Measurements from ENCODE around the gene NUBPL.
"Not testable (repeated sequence)": the region's sequence is repeated elsewhere in the genome, so short reads cannot be mapped to it uniquely, and the experiment has no call there.

NUBPL gene

DNA sequence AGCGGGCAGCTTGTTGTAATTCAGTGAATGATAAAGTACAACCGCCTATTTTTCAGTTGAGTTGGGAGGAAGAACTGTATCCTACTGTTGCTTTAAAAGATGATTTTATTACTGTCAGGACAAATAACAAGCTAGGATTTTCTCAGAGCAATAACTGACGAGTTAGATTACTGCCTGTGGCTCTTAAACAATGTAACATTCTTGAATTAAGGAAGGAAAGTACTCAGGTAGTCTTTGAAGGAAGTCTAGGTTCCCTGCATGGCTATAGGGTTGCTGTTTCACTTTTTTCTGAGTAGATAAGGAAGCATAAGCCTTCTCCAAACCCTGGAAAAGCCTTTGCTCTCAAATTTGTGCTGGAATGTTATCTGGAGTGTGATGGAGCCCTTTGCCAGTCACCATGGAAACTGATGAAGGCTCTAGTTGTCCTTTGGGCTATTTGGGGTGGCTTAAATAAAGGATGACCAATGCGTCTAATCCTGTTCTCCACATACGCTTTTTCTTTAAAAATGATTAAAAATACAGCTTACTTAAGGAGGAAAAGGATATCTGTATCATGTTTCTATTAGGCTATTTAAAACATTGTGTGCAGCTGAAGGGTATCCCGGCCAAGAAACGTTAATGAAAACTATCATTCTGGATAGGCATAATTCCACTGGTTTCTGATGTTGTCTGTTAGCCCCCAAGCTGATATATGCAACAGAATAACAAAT lies 17.7 kb downstream of the NUBPL start:
- DNase-seq, result no peak

DNA sequence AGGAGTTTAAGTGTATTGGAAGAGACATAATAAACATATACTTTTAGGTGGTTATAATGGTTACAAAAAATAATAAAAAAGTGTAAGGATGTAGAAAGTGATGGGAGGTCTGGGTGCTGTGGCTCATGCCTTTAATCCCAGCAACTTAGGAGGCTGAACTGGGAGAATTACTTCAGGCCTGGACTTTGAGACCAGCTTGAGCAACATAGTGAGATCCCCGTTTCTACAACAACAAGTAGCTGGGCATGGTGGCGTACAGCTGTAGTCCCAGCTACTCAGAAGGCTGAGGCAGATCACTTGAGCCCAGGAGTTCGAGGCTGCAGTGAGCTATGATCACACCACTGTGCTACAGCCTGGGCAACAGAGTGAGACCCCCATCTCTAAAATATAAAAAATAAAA lies 19.0 kb downstream of the NUBPL start:
- no peak for DNase-seq

DNA sequence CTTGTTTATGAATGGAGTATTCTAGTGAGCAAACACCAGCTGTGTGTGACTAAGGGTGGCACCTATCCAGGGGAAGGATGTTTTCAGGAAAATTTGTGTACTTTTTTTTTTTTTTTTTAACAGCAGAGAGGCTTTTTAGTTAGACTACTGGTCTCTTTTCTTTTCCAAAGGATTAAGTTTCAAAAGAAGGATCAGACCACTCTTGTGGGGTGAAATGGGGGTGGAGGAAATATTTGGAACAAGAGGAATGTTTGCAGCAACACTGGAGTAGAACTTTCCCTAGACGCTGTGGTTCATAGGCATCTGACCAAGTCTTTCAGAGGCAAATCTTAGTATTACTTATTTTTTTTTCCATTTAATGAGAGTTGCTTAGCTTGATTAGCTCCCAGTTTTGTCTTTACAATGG lies 21.1 kb downstream of the NUBPL start:
- DNase-seq, result no peak

DNA sequence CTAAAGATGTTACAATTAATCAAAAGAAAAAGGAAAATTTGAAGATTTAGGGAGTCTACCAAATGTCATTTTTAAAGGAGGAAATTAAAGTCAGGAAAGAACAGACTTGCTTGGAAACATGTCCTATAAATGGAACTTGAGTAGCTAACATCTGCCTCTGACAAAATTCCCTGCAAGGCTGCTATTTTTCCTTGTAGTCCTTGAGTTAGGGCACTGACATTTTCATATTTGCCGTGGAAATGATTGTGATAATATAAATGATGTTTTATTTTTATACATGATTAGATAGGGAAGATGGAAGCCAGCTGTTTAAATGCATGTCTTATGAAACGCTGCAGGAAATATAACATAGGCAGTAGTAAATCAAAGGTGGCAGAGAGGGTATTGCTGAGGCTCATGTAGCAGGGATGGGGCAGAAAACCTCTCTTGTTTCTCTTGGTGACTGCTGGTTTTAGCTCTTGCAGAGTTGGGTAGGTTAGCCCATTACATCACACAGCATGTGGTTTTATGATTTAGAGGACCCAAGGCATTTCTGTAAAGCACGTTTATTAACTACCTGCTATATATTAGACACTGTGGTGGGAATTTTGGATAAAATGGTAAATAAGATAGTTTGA lies 21.7 kb downstream of the NUBPL start:
- no peak for DNase-seq

DNA sequence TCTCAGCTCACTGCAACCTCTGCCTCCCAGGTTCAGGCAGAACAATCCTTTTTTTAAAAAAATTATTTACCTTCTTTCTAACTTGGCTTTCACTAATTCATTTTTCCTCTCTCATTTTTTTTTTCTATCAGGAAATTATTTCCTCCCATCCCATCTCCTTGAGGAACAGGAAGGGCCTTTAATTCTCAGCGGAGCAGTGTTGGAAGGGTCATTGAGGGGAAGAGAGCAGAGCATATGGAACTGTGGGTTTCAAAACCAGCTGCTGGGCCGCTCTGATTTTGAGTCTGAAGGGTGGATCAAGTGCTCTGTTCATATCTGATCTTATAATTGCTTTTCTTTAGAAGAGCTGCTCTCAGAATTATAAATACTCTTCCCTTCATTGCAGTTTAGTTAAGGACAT lies 29.0 kb downstream of the NUBPL start:
- DNase-seq, result no peak

DNA sequence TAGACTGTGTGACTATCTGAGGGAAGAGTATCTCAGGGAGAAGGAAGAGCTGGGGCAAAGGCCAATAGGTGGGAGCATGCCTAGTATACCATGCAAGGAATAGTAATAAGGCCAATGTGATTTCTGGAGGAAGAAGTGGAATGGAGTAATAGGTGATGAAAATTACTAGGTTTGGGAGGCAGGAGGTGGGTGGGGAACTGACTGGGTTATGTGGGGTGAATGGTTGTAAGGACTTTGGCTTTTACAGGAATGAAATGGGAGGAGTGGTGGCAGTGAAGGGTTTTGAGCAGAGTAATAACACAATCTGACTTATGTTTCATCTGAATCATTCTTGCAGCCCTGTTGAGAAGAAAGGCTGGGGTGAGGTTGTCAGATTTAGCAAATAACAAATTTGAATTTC lies 30.9 kb downstream of the NUBPL start:
- no peak for DNase-seq

DNA sequence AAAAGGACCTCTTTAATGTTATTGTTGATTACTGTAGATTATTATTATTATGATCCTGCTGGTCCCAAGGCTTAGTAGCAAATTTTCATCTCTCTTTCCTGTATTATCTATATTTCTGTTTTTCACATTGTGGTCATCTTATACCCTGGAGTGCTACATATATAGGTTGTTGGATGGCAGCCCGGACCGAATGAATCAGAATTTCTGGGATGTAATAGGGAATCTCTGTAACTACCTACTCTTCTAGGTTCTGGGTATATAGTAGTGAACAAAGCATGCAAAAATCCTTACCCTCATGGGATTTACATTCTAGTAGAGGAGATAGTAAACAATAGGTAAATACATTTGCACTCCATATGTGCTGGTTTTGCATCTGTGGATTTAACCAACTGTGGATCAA lies 31.4 kb downstream of the NUBPL start:
- no peak for DNase-seq

DNA sequence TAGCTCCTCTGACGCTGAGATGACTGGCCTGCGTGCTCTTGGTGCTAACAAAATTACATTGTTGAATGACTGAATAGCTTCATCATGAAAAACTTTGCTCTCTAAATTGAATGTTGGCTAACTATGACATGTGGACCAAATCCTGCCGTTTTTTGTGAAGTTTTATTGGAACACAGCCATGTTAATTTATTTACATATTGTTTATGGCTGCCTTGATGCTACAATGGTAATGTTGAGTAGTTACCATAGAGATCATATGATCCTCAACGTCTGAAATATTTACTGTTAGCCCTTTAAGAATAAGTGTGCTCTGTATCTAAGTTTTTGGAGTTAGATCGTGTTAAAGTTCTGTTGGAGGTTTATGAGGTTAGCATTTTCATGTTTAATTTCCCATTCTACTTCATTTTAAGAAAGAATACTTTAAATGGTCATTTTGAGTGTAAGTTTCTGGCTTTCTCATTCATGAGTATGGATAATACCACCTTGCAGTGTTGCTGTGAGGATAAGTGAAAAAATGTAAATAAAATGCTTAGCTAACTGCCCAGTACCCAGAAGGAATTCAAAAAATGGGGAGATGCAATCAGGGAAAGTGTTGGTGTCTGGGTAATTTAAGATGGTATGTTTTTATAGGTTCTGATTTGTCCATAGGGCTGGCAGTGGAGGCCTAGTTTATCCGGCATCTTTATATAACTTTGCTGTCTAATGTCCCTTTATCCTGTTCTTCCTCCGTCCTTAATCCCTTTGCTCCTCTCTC lies 35.3 kb downstream of the NUBPL start:
- DNase-seq, result no peak

DNA sequence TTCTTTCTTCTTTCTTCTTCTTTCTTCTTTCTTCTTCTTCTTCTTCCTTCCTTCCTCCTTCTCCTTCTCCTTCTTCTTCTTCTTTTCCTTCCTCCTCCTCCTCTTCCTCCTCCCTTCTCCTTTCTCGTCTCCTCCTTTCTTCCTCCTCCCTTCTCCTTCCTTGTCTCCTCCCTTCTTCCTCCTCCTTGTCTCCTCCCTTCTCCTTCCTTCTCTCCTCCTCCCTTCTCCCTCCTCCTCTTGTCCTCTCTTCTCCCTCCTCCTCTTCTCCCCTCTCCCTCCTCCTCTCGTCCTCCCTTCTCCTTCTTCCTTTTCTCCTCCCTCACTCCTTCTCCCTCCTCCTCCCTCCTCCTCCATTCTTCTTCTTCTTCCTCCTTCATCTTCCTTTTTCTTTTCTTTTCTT lies 44.5 kb downstream of the NUBPL start:
- DNase-seq, result no peak

DNA sequence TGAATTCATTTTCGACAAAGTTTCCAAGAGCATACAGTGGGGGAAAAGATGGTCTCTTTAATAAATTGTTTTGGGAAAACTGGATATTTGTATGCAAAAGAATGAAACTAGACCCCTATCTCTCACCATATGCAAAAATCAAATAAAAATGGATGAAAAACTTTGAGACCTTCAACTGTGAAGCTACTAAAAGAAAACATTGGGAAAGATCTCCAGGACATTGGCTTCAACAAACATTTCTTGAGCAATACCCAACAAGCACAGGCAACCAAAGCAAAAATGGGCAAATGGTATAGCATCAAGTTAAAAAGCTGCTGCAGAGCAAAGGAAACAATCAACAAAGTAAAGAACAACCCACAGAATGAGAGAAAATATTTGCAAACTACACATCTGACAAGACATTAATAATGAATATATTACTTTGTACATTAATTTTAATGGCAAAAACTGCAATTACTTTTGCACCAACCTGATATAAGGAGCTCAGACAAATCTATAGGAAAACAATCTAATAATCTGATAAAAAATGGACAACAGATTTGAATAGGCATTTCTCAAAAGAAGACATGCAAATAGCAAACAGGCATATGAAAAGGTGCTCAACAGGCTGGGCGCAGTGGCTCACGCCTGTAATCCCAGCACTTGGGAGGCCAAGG lies 50.7 kb downstream of the NUBPL start:
- DNase-seq, result no peak

DNA sequence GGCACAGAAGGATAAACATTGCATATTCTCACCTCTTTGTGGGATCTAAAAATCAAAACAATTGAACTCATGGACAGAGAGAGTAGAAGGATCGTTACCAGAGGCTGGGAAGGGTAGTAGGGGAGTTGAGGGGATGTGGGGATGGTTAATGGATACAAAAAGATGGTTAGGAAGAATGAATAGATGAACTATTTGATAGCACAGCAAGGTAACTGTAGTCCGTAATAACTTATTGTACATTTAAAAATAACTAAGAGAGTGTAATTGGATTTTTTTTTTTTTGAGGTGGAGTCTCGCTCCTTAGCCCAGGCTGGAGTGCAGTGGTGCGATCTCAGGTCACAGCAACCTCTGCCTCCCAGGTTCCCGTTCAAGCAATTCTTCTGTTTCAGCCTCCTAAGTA lies 52.0 kb downstream of the NUBPL start:
- no peak for DNase-seq

DNA sequence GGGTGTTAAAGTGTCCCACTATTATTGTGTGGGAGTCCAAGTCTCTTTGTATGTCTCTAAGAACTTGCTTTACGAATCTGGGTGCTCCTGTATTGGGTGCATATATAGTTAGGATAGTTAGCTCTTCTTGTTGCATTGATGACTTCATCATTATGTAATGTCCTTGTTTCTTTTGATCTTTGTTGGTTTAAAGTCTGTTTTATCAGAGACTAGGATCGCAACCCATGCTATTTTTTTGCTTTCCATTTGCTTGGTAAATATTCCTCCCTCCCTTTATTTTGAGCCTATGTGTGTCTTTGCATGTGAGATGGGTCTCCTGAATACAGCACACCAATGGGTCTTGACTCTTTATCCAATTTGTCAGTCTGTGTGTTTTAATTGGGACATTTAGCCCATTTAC lies 57.7 kb downstream of the NUBPL start:
- DNase-seq, result not testable (repeated sequence)

DNA sequence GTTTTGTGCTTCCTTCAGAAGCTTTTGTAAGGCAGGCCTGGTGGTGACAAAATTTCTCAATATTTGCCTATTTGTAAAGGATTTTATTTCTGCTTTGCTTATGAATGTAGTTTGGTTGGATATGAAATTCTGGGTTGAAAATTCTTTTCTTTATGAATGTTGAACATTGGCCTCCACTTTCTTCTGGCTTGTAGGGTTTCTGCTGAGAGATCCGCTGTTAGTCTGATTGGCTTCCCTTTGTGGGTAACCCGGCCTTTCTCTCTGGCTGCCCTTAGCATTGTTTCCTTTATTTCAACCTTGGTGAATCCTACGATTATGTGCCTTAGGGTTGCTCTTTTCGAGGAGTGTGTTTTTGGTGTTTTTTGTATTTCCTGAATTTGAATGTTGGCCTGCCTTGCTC lies 58.2 kb downstream of the NUBPL start:
- no peak for DNase-seq

DNA sequence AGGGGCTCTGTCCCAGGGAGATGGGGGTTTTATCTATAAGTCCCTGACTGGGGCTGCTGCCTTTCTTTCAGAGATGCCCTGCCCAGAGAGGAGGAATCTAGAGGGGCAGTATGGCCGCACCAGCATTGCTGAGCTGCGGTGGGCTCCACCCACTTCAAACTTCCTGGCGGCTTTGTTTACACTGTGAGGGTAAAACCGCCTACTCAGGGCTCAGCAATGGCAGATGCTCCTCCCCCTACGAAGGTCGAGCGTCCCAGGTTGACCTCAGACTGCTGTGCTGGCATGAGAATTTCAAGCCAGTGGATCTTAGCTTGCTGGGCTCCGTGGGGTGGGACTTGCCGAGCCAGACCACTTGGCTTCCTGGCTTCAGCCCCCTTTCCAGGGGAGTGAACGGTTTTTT lies 59.7 kb downstream of the NUBPL start:
- not testable (repeated sequence) for DNase-seq

DNA sequence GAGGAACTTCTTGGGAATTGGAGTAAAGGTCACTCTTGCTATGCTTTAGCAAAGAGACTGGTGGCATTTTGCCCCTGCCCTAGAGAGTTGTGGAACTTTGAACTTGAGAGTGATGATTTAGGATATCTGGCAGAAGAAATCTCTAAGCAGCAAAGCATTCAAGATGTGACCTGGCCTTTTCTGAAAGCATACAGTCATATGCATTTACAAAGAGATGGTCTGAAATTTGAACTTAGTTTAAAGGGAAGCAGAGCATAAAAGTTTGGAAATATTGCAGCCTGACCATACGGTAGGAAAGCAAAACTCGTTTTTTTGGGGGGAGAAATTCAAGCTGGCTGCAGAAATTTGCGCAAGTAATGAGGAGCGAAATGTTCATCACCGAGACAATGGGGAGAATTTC lies 60.9 kb downstream of the NUBPL start:
- DNase-seq, result no peak

DNA sequence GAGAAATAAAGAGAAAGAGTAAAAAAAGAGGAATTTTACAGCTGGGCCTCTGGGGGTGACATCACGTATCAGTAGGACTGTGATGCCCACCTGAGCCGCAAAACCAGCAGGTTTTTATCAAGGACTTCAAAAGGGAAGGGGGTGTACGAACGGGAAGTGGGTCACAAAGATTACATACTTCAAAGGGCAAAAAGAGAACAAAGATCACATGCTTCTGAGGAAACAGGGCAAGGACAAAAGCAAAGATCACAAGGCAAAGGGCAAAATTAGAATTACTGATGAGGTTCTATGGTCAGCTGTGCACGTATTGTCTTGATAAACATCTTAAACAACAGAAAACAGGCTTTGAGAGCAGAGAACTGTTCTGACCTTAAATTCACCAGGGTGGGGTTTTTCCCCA lies 91.7 kb downstream of the NUBPL start:
- DNase-seq, result not testable (repeated sequence)

DNA sequence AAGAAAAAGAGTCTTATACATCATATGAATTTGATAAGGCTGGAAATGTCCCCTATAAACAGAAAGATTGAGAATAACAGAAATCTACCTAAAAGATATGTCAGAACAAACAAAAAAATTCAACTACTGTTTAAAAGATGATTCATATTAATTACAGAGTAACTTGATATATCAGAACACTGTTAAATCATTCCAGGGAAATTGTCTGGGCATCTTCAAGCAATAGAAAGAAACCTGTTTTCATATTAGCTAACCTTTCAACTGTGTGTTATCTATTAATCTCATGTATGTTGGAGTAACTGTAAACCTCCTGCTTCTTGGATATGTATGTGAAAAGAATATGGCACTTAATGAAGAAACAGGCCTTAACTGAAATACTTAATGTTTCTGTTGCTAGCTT lies 96.7 kb downstream of the NUBPL start:
- DNase-seq, result no peak

DNA sequence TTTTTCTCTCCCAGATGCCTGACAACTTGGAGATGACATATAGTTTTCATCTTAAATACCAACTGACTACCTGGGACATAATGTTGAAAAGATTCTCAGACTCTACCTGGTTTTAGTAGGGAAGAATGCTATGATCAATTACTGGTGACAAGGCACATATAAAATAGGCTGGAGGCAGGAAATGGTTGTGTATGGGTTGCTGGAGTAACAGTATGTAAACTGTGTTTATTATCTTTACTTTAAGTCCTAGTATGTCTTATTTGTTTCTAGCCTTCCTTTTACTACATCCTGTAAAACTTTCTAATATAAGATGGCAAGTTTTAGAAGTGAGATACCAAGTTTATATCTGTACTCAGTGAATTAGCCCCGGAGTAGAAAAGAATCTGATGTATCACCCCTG lies 98.1 kb downstream of the NUBPL start:
- no peak for DNase-seq

DNA sequence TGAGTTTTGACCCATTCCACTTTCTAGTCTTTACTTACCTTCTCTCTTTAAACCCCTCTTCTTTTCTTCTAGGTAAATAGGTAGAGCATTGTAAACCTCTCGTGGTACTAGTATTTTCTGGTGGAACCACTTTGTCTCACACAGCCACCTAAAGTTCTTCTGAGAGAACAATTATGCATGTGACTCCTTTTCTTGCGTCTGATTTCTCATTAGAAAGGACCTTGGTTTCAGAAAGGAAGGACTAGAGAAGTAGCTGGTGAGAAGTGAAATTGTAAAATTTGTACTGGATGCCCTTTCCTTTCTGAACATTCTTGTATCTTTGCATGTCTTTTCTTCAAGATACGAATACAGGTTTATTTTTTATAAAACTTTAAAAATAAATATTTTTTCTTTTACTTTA lies 99.0 kb downstream of the NUBPL start:
- DNase-seq, result no peak

DNA sequence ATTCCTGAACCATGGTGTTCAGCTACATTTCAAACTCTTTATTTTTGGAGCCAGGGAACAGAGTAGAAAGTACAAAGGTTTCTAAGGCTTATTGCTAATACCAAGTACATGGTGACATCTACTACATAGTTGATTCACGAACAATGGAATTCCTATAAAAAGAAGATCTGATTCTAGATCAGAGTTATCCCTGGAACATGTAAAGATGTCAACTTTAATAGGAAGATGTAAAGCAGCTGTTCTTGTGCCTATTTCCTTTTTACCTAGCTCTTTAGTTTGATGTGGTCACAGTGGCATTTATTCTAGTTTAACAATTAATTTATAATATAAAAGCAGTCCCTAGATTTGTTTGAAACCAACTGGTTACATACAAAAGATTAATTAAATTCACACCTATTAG lies 99.5 kb downstream of the NUBPL start:
- no peak for DNase-seq

DNA sequence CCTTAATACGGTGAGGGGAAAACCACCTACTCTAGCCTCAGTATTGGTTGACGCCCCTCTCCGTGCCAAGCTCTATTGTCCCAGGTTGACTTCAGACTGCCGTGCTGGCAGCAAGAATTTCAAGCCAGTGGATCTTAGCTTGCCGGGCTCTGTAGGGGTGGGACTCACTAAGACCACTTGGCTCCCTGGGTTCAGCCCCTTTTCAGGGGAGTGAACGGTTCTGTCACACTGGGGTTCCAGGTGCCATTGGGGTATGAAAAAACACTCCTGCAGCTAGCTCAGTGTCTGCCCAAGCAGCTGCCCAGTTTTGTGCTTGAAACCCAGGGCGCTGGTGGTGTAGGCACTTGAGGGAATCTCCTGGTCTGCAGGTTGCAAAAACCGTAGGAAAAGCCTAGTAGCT lies 107.1 kb downstream of the NUBPL start:
- no peak for DNase-seq

DNA sequence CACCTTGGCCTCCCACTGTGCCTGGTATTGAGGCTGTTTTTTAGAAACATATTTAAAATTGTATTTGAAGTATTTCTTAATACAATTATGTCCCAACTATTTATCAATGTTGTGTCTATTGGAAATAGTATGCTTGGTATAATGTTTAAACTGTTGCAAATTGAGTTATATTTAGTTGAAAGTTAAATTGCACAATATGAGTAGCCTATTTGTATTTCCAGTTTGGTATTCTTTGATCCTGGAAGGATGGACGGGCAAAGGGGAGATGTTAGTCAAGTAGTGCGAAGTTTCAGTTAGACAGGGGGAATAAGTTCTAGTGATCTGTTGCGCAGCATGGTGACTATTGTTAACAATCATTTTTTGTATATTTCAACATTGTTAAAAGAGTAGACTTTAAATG lies 111.5 kb downstream of the NUBPL start:
- no peak for DNase-seq

DNA sequence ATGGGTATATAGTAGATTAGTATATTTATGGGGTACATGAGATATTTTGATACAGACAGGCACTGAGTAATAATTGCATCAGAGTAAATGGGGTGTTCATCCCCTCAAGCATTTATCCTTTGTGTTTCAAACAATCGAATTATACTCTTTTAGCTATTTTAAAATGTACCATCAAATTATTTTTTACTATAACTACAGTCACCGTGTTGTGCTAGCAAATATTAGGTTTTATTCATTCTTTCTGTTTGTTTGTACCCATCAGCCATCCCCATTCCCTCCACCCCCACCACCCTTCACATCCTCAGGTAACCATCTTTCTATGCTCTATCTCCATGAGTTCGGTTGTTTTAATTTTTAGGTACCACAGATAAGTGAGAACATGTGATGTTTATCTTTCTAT lies 115.8 kb downstream of the NUBPL start:
- no peak for DNase-seq

DNA sequence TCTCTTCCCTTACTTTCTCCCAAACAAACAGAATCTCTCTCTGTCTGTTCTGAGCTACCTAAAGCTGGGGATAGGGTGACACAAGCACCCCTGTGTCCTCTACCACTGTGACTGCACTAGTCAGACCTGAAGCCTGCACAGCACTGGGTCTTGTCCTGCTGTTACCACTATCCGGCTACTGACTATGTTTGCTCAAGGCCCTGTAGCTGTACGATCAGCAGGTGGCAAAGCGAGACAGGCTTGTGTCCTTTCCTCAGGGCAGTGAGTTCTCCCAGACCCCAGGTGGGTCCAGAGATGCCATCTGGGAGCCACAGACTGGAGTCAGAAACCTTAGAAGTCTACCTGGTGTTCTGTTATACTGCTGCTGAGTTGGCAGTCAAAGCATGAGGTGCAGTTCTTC lies 116.4 kb downstream of the NUBPL start:
- DNase-seq, result no peak
